ENCODE results near the gene NUTM2D. TPM values are rescaled to one million over a fixed set of nuclear protein-coding genes. Genes with fewer than 3 reads are reported as not detected.
"Not testable (repeated sequence)": the region's sequence is repeated elsewhere in the genome, so short reads cannot be mapped to it uniquely, and the experiment has no call there.

Gene NUTM2D
- total RNA-seq, 2 experiments from 2014 or later: 3.7 to 4.0 TPM

- H3K36me3 Mint-ChIP-seq (ENCODE audit: low read depth); H3K27me3 ChIP-seq (ENCODE audit: control insufficient read depth in 1 of 2, insufficient read depth in 2 of 2, low read length in 2 of 2); H3K27ac ChIP-seq (ENCODE audit: low read depth in 1 of 2, low read length in 2 of 2); H3K4me3 Mint-ChIP-seq; intact Hi-C loops (cut with DNase I, micrococcal nuclease); H3K36me3 ChIP-seq (ENCODE audit: insufficient read depth, low read length); H3K4me3 ChIP-seq (ENCODE audit: low read length); H3K9me3 Mint-ChIP-seq; H3K4me1 ChIP-seq (ENCODE audit: insufficient read depth, low read length); ATAC-seq (ENCODE audit: poor library complexity); H3K9me3 ChIP-seq (ENCODE audit: control insufficient read depth in 1 of 2, insufficient read depth in 1 of 2, low read length in 2 of 2); CTCF ChIA-PET; H3K4me1 Mint-ChIP-seq (ENCODE audit: low read depth); H3K27me3 Mint-ChIP-seq; POLR2A ChIA-PET; DNase-seq; H3K27ac Mint-ChIP-seq: not testable (repeated sequence)
Observed at GRCh38 chr10:87321505-87321904, 36.0 kb upstream of the NUTM2D start.

- H3K36me3 ChIP-seq (ENCODE audit: insufficient read depth, low read length); H3K4me1 Mint-ChIP-seq (ENCODE audit: low read depth); ATAC-seq (ENCODE audit: poor library complexity); H3K4me1 ChIP-seq (ENCODE audit: insufficient read depth, low read length); H3K27me3 Mint-ChIP-seq; H3K36me3 Mint-ChIP-seq (ENCODE audit: low read depth); DNase-seq; H3K9me3 Mint-ChIP-seq; H3K9me3 ChIP-seq (ENCODE audit: control insufficient read depth in 1 of 2, insufficient read depth in 1 of 2, low read length in 2 of 2); intact Hi-C loops (cut with DNase I, micrococcal nuclease); CTCF ChIA-PET; H3K4me3 ChIP-seq (ENCODE audit: low read length); H3K4me3 Mint-ChIP-seq; H3K27ac ChIP-seq (ENCODE audit: low read depth in 1 of 2, low read length in 2 of 2); H3K27ac Mint-ChIP-seq; H3K27me3 ChIP-seq (ENCODE audit: control insufficient read depth in 1 of 2, insufficient read depth in 2 of 2, low read length in 2 of 2); POLR2A ChIA-PET: not testable (repeated sequence)
Observed at GRCh38 chr10:87324559-87324958, 33.0 kb upstream of the NUTM2D start.

GRCh38 chr10:87327958-87328357, 29.6 kb upstream of the NUTM2D start:
- H3K4me3 ChIP-seq (ENCODE audit: low read length); H3K9me3 ChIP-seq (ENCODE audit: control insufficient read depth in 1 of 2, insufficient read depth in 1 of 2, low read length in 2 of 2); H3K27ac Mint-ChIP-seq; H3K9me3 Mint-ChIP-seq; POLR2A ChIA-PET; H3K27me3 ChIP-seq (ENCODE audit: control insufficient read depth in 1 of 2, insufficient read depth in 2 of 2, low read length in 2 of 2); ATAC-seq (ENCODE audit: poor library complexity); intact Hi-C loops (cut with DNase I, micrococcal nuclease); H3K27me3 Mint-ChIP-seq; H3K4me3 Mint-ChIP-seq; H3K36me3 Mint-ChIP-seq (ENCODE audit: low read depth); H3K27ac ChIP-seq (ENCODE audit: low read depth in 1 of 2, low read length in 2 of 2); CTCF ChIA-PET; H3K4me1 ChIP-seq (ENCODE audit: insufficient read depth, low read length); H3K4me1 Mint-ChIP-seq (ENCODE audit: low read depth); H3K36me3 ChIP-seq (ENCODE audit: insufficient read depth, low read length); DNase-seq: not testable (repeated sequence)

GRCh38 chr10:87329131-87329530, 28.4 kb upstream of the NUTM2D start:
- ATAC-seq (ENCODE audit: poor library complexity); DNase-seq; CTCF ChIA-PET; intact Hi-C loops (cut with DNase I, micrococcal nuclease); H3K36me3 ChIP-seq (ENCODE audit: insufficient read depth, low read length); H3K27me3 Mint-ChIP-seq; H3K4me1 ChIP-seq (ENCODE audit: insufficient read depth, low read length); H3K27me3 ChIP-seq (ENCODE audit: control insufficient read depth in 1 of 2, insufficient read depth in 2 of 2, low read length in 2 of 2); H3K4me3 Mint-ChIP-seq; H3K9me3 ChIP-seq (ENCODE audit: control insufficient read depth in 1 of 2, insufficient read depth in 1 of 2, low read length in 2 of 2); H3K27ac ChIP-seq (ENCODE audit: low read depth in 1 of 2, low read length in 2 of 2); H3K4me1 Mint-ChIP-seq (ENCODE audit: low read depth); H3K4me3 ChIP-seq (ENCODE audit: low read length); H3K36me3 Mint-ChIP-seq (ENCODE audit: low read depth); H3K9me3 Mint-ChIP-seq; POLR2A ChIA-PET; H3K27ac Mint-ChIP-seq: not testable (repeated sequence)

GRCh38 chr10:87332687-87333086, 24.9 kb upstream of the NUTM2D start:
- CTCF ChIA-PET; H3K4me3 Mint-ChIP-seq; DNase-seq; H3K27ac ChIP-seq (ENCODE audit: low read depth in 1 of 2, low read length in 2 of 2); H3K36me3 ChIP-seq (ENCODE audit: insufficient read depth, low read length); H3K27me3 Mint-ChIP-seq; H3K4me1 Mint-ChIP-seq (ENCODE audit: low read depth); H3K27me3 ChIP-seq (ENCODE audit: control insufficient read depth in 1 of 2, insufficient read depth in 2 of 2, low read length in 2 of 2); H3K27ac Mint-ChIP-seq; H3K4me3 ChIP-seq (ENCODE audit: low read length); intact Hi-C loops (cut with DNase I, micrococcal nuclease); H3K9me3 ChIP-seq (ENCODE audit: control insufficient read depth in 1 of 2, insufficient read depth in 1 of 2, low read length in 2 of 2); H3K36me3 Mint-ChIP-seq (ENCODE audit: low read depth); POLR2A ChIA-PET; H3K4me1 ChIP-seq (ENCODE audit: insufficient read depth, low read length); H3K9me3 Mint-ChIP-seq; ATAC-seq (ENCODE audit: poor library complexity): not testable (repeated sequence)

GRCh38 chr10:87340411-87340810, 17.1 kb upstream of the NUTM2D start:
- H3K36me3 ChIP-seq (ENCODE audit: insufficient read depth, low read length); H3K4me3 ChIP-seq (ENCODE audit: low read length); H3K9me3 Mint-ChIP-seq; H3K27ac ChIP-seq (ENCODE audit: low read depth in 1 of 2, low read length in 2 of 2); CTCF ChIA-PET; H3K4me1 ChIP-seq (ENCODE audit: insufficient read depth, low read length); H3K27me3 Mint-ChIP-seq; H3K27me3 ChIP-seq (ENCODE audit: control insufficient read depth in 1 of 2, insufficient read depth in 2 of 2, low read length in 2 of 2); POLR2A ChIA-PET; ATAC-seq (ENCODE audit: poor library complexity); DNase-seq; H3K36me3 Mint-ChIP-seq (ENCODE audit: low read depth); intact Hi-C loops (cut with DNase I, micrococcal nuclease); H3K9me3 ChIP-seq (ENCODE audit: control insufficient read depth in 1 of 2, insufficient read depth in 1 of 2, low read length in 2 of 2): not testable (repeated sequence)
- Mint-ChIP-seq H3K27ac (peak overlapping the region; percentile 27), H3K4me3 (peak overlapping the region; percentile 69), H3K4me1 (ENCODE audit: low read depth) (peaks cover 36% of the 10 kb centered on the region)

GRCh38 chr10:87341546-87342142, 15.9 kb upstream of the NUTM2D start:
- H3K27me3 ChIP-seq (ENCODE audit: control insufficient read depth in 1 of 2, insufficient read depth in 2 of 2, low read length in 2 of 2); H3K4me1 ChIP-seq (ENCODE audit: insufficient read depth, low read length); intact Hi-C loops (cut with DNase I, micrococcal nuclease); H3K9me3 ChIP-seq (ENCODE audit: control insufficient read depth in 1 of 2, insufficient read depth in 1 of 2, low read length in 2 of 2); H3K36me3 Mint-ChIP-seq (ENCODE audit: low read depth); H3K9me3 Mint-ChIP-seq; H3K36me3 ChIP-seq (ENCODE audit: insufficient read depth, low read length); H3K27me3 Mint-ChIP-seq; ATAC-seq (ENCODE audit: poor library complexity); CTCF ChIA-PET; POLR2A ChIA-PET; H3K27ac ChIP-seq (ENCODE audit: low read depth in 1 of 2, low read length in 2 of 2): not testable (repeated sequence)
- Mint-ChIP-seq H3K4me1 (ENCODE audit: low read depth) (peaks cover 36% of the 10 kb centered on the region), H3K27ac (peak overlapping the region; percentile 84), H3K4me3 (peak overlapping the region; percentile 98)
- H3K4me3 ChIP-seq (ENCODE audit: low read length): peak overlapping the region; percentile 49
- peak in 1 of 14 experiments; percentile 2 for DNase-seq

All from CD4-positive, alpha-beta T cell (primary cell).